Stimulated activated CD4-positive, alpha-beta T cell treated with anti-CD3 and anti-CD28 coated beads, Interleukin-1b, Interleukin-23, amount 100 ng/mL, for 48 hours (primary cell): Measurements from ENCODE around the gene ABCA12.

Source experiments
- DNase-seq: peaks from one replicate; pipeline ENCODE4 v3.0.0-alpha.2; 2020

ABCA12 gene

GRCh38 chr2:215110918-215111317, 27.5 kb downstream of the ABCA12 start:
- DNase-seq = no peak

- no peak for DNase-seq
These were observed 31.0 kb downstream of the ABCA12 start for GRCh38 chr2:215107216-215108056.

- no peak for DNase-seq
These were observed 32.6 kb downstream of the ABCA12 start for GRCh38 chr2:215105607-215106354.

GRCh38 chr2:215104226-215104625, 34.2 kb downstream of the ABCA12 start:
- no peak for DNase-seq

GRCh38 chr2:215098875-215099274, 39.6 kb downstream of the ABCA12 start:
- DNase-seq = no peak

- DNase-seq = no peak
These were observed 54.3 kb downstream of the ABCA12 start for GRCh38 chr2:215084080-215084479.

- DNase-seq = no peak
These were observed 55.3 kb downstream of the ABCA12 start for GRCh38 chr2:215083146-215083545.

- DNase-seq = no peak
These were observed 56.0 kb downstream of the ABCA12 start for GRCh38 chr2:215082446-215082845.

- no peak for DNase-seq
These were observed 57.9 kb downstream of the ABCA12 start for GRCh38 chr2:215080545-215080944.

- no peak for DNase-seq
These were observed 66.8 kb downstream of the ABCA12 start for GRCh38 chr2:215071676-215072075.

- DNase-seq = no peak
These were observed 70.0 kb downstream of the ABCA12 start for GRCh38 chr2:215068399-215068798.

GRCh38 chr2:215066124-215066523, 72.3 kb downstream of the ABCA12 start:
- DNase-seq = no peak

GRCh38 chr2:215063526-215063925, 74.9 kb downstream of the ABCA12 start:
- DNase-seq = no peak

GRCh38 chr2:215060861-215061536, 77.4 kb downstream of the ABCA12 start:
- DNase-seq = no peak

- DNase-seq = no peak
These were observed 78.7 kb downstream of the ABCA12 start for GRCh38 chr2:215059724-215060123.

GRCh38 chr2:215055891-215056290, 82.5 kb downstream of the ABCA12 start:
- DNase-seq = no peak

- DNase-seq = no peak
These were observed 85.6 kb downstream of the ABCA12 start for GRCh38 chr2:215052810-215053209.

- no peak for DNase-seq
These were observed 86.0 kb downstream of the ABCA12 start for GRCh38 chr2:215052404-215052803.

- no peak for DNase-seq
These were observed 89.1 kb downstream of the ABCA12 start for GRCh38 chr2:215049341-215049740.

GRCh38 chr2:215038421-215038820, 100.0 kb downstream of the ABCA12 start:
- no peak for DNase-seq

GRCh38 chr2:215036314-215036713, 102.1 kb downstream of the ABCA12 start:
- no peak for DNase-seq

- DNase-seq = no peak
These were observed 104.3 kb downstream of the ABCA12 start for GRCh38 chr2:215034154-215034553.

GRCh38 chr2:215032153-215032552, 106.3 kb downstream of the ABCA12 start:
- DNase-seq = no peak

- no peak for DNase-seq
These were observed 107.1 kb downstream of the ABCA12 start for GRCh38 chr2:215031321-215031720.
